B cell (primary cell): ENCODE measurements around the gene GRB10. TPM values are rescaled to one million over a fixed set of nuclear protein-coding genes. Genes with fewer than 3 reads are reported as not detected.

ENCODE experiments used
- ATAC-seq: fragments of 200-7000 bp; cut with Tn5 transposase; one replicate; pipeline ENCODE4 v1.10.0; 2021; ENCODE audit warnings: low read depth, mild to moderate bottlenecking, moderate number of reproducible peaks, moderate library complexity
- CTCF ChIA-PET: fragments of 350-600 bp; sonication (Branson Sonifier 250); formaldehyde crosslinking; loops from one replicate; lab custom pipeline; 2021; ENCODE audit warnings: antibody characterized with exemption, inconsistent platforms; lab: Charles Lee
- POLR2A ChIA-PET: fragments of 350-600 bp; sonication (Branson Sonifier 250); formaldehyde crosslinking; loops from one replicate; lab custom pipeline; 2021; ENCODE audit warnings: antibody characterized with exemption; lab: Charles Lee
- DNase-seq: peaks from one replicate; pipeline ENCODE4 v3.0.0; 2013
- H2AFZ ChIP-seq: 2 replicates; pipeline ENCODE4 v1.6.1; 2012; ENCODE audit warnings: mild to moderate bottlenecking, low read depth, low read length; ENCODE audit not compliant: insufficient read depth, poor library complexity, severe bottlenecking
- H3K27ac ChIP-seq, 2 donors: 1 replicate in 1 of 2; 2 replicates in 1 of 2; pipeline ENCODE4 v1.5.1; 2012 to 2013; ENCODE audit warnings: low read length in 2 of 2, mild to moderate bottlenecking in 2 of 2, moderate library complexity in 1 of 2
- H3K27me3 ChIP-seq, 4 experiments: fragments of 200-600 bp in 1 of 4; sonication (generic) in 1 of 4; replicated peaks in 1 of 4; 1 replicate in 2 of 4; 2 replicates in 2 of 4; pipeline versions ENCODE4 v1.6.1 to v1.7.0; 2013 to 2016; ENCODE audit warnings: low read length in 3 of 4, mild to moderate bottlenecking in 2 of 4, mixed read lengths in 1 of 4, moderate library complexity in 1 of 4; ENCODE audit not compliant: insufficient read depth in 4 of 4, control insufficient read depth in 3 of 4; ENCODE audit errors: control extremely low read depth in 1 of 4
- H3K36me3 ChIP-seq, 2 experiments: replicated peaks in 1 of 2; 1 replicate in 1 of 2; 2 replicates in 1 of 2; pipeline versions ENCODE4 v1.6.1 to v1.7.1; 2013; ENCODE audit warnings: low read length in 1 of 2; ENCODE audit not compliant: insufficient read depth in 2 of 2, control insufficient read depth in 1 of 2; ENCODE audit errors: control extremely low read depth in 1 of 2, extremely low read depth in 1 of 2
- H3K4me1 ChIP-seq, 2 donors: fragments of 200-600 bp in 1 of 2; sonication (generic) in 1 of 2; 1 replicate in 1 of 2; 2 replicates in 1 of 2; pipeline versions ENCODE4 v1.5.1 to v1.6.1; 2013 to 2017; ENCODE audit warnings: low read length in 2 of 2; ENCODE audit not compliant: control insufficient read depth in 2 of 2, insufficient read depth in 2 of 2
- H3K4me2 ChIP-seq: replicated peaks from 2 replicates; pipeline ENCODE3; 2012; ENCODE audit warnings: mild to moderate bottlenecking, low read depth, low read length; ENCODE audit not compliant: poor library complexity, severe bottlenecking
- H3K4me3 ChIP-seq, 5 experiments: fragments of 200-600 bp in 1 of 5; sonication (generic) in 1 of 5; 1 replicate in 3 of 5; 2 replicates in 2 of 5; pipeline versions ENCODE4 v1.5.1 to v1.7.0; 2011 to 2016; ENCODE audit warnings: low read length in 4 of 5, mild to moderate bottlenecking in 4 of 5, low read depth in 2 of 5, control low read depth in 1 of 5, moderate library complexity in 1 of 5; ENCODE audit not compliant: insufficient read depth in 1 of 5; ENCODE audit errors: control extremely low read depth in 1 of 5, extremely low read depth in 1 of 5
- H3K79me2 ChIP-seq: fragments of 200-600 bp; sonication (generic); one replicate; pipeline ENCODE4 v1.6.0; 2016; ENCODE audit warnings: low read length; ENCODE audit not compliant: control insufficient read depth, insufficient read depth
- H3K9ac ChIP-seq: fragments of 200-600 bp; sonication (generic); 2 replicates; pipeline ENCODE4 v1.6.1; 2017; ENCODE audit warnings: mild to moderate bottlenecking, low read length, moderate library complexity
- H3K9me3 ChIP-seq, 3 donors: one replicate each; pipeline versions ENCODE4 v1.6.1 to v1.7.1; 2013; ENCODE audit warnings: low read length in 2 of 3; ENCODE audit not compliant: control insufficient read depth in 2 of 3, insufficient read depth in 1 of 3; ENCODE audit errors: control extremely low read depth in 1 of 3
- H4K20me1 ChIP-seq: 2 replicates; pipeline ENCODE4 v1.6.0; 2012; ENCODE audit warnings: mild to moderate bottlenecking, low read length; ENCODE audit not compliant: insufficient read depth, control insufficient read depth, poor library complexity, severe bottlenecking
- H3K27ac Mint-ChIP-seq: one replicate; pipeline ENCODE4 v1.8.0; 2021; ENCODE audit warnings: mixed read lengths
- H3K27me3 Mint-ChIP-seq: one replicate; pipeline ENCODE4 v1.8.0; 2021; ENCODE audit warnings: mixed read lengths
- H3K4me1 Mint-ChIP-seq: one replicate; pipeline ENCODE4 v1.8.0; 2021; ENCODE audit warnings: mixed read lengths
- H3K4me3 Mint-ChIP-seq: one replicate; pipeline ENCODE4 v1.8.0; 2021; ENCODE audit warnings: mixed read lengths
- H3K9me3 Mint-ChIP-seq: one replicate; pipeline ENCODE4 v1.8.0; 2022; ENCODE audit warnings: mixed read lengths; ENCODE audit not compliant: insufficient read depth
- EZH2 ChIP-seq: IDR thresholded peaks from 2 replicates; pipeline ENCODE4 v1.6.1; 2012; ENCODE audit warnings: borderline replicate concordance, low read depth, mild to moderate bottlenecking, moderate library complexity, low read length; ENCODE audit not compliant: insufficient read depth, poor library complexity, severe bottlenecking
- WGBS: methylation state at CpG from one replicate; pipeline ENCODE4 v1.1.5; 2013; ENCODE audit warnings: missing lambda C conversion rate; ENCODE audit not compliant: insufficient coverage; 5-methylcytosine and 5-hydroxymethylcytosine counted together
- intact Hi-C: fragments of 100-400 bp; cut with micrococcal nuclease; formaldehyde crosslinking; loops from one replicate; pipeline ENCODE4 v1.10.0; 2022
- polyA plus RNA-seq: library from polyadenylated mRNA; depleted of rRNA; stranded (reverse); fragments of >200 nt; gene quantifications from 2 replicates; pipeline ENCODE4 v1.2.3, GENCODE V29; 2012
- total RNA-seq, 2 donors: library from RNA; stranded (reverse); fragments of 120-200 nt in 1 of 2; gene quantifications; 1 replicate in 1 of 2; 2 replicates in 1 of 2; pipeline versions ENCODE4 v1.2.3 to v1.2.4, GENCODE V29; 2013 to 2022
- TF ChIP-seq, protein P1 (sequence below): fragments of 200-600 bp; IDR thresholded peaks from one replicate; pipeline ENCODE4 v1.8.0; 2022; ENCODE audit warnings: antibody characterized with exemption, mild to moderate bottlenecking

GRB10 gene
- total and polyA plus RNA-seq, 2 donors (not counting 1 experiment from before 2014, with no cell fraction given): 0.04 TPM; not detected in 1

GRCh38 chr7:50745336-50745735 is 37.4 kb downstream of the GRB10 start:
- no peaks in the 10 kb centered on the region for H3K9me3 ChIP-seq
- no peaks in the 10 kb centered on the region for H3K79me2 ChIP-seq
- intact Hi-C loops: no loop called here
- Mint-ChIP-seq H3K27ac (no peak overlapping the region), H3K9me3 (no peaks in the 10 kb centered on the region), H3K4me1 (no peaks in the 10 kb centered on the region), H3K4me3 (no peak overlapping the region), H3K27me3 (peaks cover 24% of the 10 kb centered on the region)
- H3K4me2 ChIP-seq: no peak overlapping the region
- TF ChIP-seq, protein P1, sequence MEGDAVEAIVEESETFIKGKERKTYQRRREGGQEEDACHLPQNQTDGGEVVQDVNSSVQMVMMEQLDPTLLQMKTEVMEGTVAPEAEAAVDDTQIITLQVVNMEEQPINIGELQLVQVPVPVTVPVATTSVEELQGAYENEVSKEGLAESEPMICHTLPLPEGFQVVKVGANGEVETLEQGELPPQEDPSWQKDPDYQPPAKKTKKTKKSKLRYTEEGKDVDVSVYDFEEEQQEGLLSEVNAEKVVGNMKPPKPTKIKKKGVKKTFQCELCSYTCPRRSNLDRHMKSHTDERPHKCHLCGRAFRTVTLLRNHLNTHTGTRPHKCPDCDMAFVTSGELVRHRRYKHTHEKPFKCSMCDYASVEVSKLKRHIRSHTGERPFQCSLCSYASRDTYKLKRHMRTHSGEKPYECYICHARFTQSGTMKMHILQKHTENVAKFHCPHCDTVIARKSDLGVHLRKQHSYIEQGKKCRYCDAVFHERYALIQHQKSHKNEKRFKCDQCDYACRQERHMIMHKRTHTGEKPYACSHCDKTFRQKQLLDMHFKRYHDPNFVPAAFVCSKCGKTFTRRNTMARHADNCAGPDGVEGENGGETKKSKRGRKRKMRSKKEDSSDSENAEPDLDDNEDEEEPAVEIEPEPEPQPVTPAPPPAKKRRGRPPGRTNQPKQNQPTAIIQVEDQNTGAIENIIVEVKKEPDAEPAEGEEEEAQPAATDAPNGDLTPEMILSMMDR: no peak
- TF ChIP-seq EZH2: no peak
- peaks cover 0 to 3% (median 0%) of the 10 kb centered on the region in 4 experiments for H3K27me3 ChIP-seq
- POLR2A ChIA-PET: no interaction called here
- CTCF ChIA-PET: no interaction called here
- 38% methylated on average over 4 of the region's 7 CpGs for WGBS
- no peaks in the 10 kb centered on the region for H4K20me1 ChIP-seq
- no peak overlapping the region for H2AFZ ChIP-seq
- no peaks in the 10 kb centered on the region for H3K36me3 ChIP-seq
- DNase-seq (no peak), ATAC-seq (no peak)
- H3K27ac ChIP-seq: no peak overlapping the region
- H3K4me3 ChIP-seq: no peak overlapping the region
- H3K4me1 ChIP-seq: no peaks in the 10 kb centered on the region
- no peak overlapping the region for H3K9ac ChIP-seq

DNA sequence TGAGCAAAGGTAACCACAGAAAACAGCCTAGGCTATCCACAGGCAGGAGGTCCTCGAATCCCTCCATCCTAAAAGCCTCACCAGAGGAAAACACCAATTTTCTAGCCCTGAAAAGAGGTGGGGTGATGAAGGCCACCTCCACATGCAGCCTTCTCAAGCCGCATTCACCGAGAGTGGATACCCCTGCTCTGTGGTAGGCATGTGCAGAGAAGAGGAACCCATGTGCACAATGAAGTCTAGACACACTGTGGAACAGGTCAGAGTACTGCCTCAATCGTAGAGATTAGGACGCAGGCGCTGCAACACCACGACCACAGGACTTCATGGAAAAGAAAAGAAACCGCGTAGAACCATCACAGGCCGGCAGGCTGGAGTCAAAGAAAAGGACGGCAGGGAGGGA is 38.8 kb downstream of the GRB10 start:
- no peak overlapping the region for H3K4me3 ChIP-seq
- WGBS: 96% methylated on average over 5 of the region's 11 CpGs
- Mint-ChIP-seq H3K27ac (no peak overlapping the region), H3K4me1 (peaks cover 7% of the 10 kb centered on the region), H3K9me3 (no peaks in the 10 kb centered on the region), H3K4me3 (no peak overlapping the region), H3K27me3 (peaks cover 18% of the 10 kb centered on the region)
- H4K20me1 ChIP-seq: no peaks in the 10 kb centered on the region
- H3K27ac ChIP-seq: no peak overlapping the region
- CTCF ChIA-PET: no interaction called here
- POLR2A ChIA-PET: no interaction called here
- H3K9me3 ChIP-seq: no peaks in the 10 kb centered on the region
- H3K36me3 ChIP-seq: no peaks in the 10 kb centered on the region
- no peaks in the 10 kb centered on the region for H3K79me2 ChIP-seq
- no peak overlapping the region for H3K4me2 ChIP-seq
- DNase-seq: no peak
- intact Hi-C loops: no loop called here
- H3K27me3 ChIP-seq: peaks cover 0 to 3% (median 0%) of the 10 kb centered on the region in 4 experiments
- TF ChIP-seq, protein P1: no peak
- TF ChIP-seq EZH2: no peak
- no peak for ATAC-seq
- H3K9ac ChIP-seq: no peak overlapping the region
- H3K4me1 ChIP-seq: peaks cover 6 to 9% of the 10 kb centered on the region in 2 donors
- no peak overlapping the region for H2AFZ ChIP-seq
